ENCODE measurements around the gene SLC9A9. TPM values are rescaled to one million over a fixed set of nuclear protein-coding genes. Genes with fewer than 3 reads are reported as not detected.
A peak's percentile ranks its signal among the peaks of the same experiment; 100 is the strongest.

The SLC9A9 gene
- total and polyA plus RNA-seq, 2 donors (not counting 1 experiment from before 2014, with no cell fraction given): 14.3 to 74.0 TPM

- Histone ChIP-seq H3K4me1 (ENCODE audit: control insufficient read depth, extremely low read depth, insufficient read depth, low read length) (no peaks in the 10 kb centered on the region), H3K27me3 (ENCODE audit: control insufficient read depth, insufficient read depth, low read length) (no peaks in the 10 kb centered on the region), H3K4me2 (ENCODE audit: extremely low read depth, insufficient read depth, low read length) (no peak overlapping the region)
Observed at GRCh38 chr3:143236226-143236964, 611.9 kb downstream of the SLC9A9 start.

GRCh38 chr3:143235614-143236204, 612.6 kb downstream of the SLC9A9 start:
- H3K27me3 ChIP-seq (ENCODE audit: control insufficient read depth, insufficient read depth, low read length): no peaks in the 10 kb centered on the region
- no peak overlapping the region for H3K4me3 ChIP-seq (replicated peaks in 1 of 4; ENCODE audit: control extremely low read depth in 1 of 4, insufficient read depth in 1 of 4, low read depth in 3 of 4, low read length in 4 of 4)
- H3K36me3 ChIP-seq (ENCODE audit: control insufficient read depth, insufficient read depth, low read length): no peaks in the 10 kb centered on the region
- H3K9ac ChIP-seq (ENCODE audit: insufficient read depth, low read length): no peak overlapping the region
- no peak overlapping the region for H3K27ac ChIP-seq (ENCODE audit: insufficient read depth, low read length)
- no peaks in the 10 kb centered on the region for H4K20me1 ChIP-seq (ENCODE audit: control insufficient read depth, extremely low read depth, insufficient read depth, low read length)
- no peaks in the 10 kb centered on the region for H3K9me3 ChIP-seq (ENCODE audit: control insufficient read depth, insufficient read depth, low read depth, low read length)
- TF ChIP-seq CTCF (conservative IDR thresholded peaks at IDR 0.05 in 1 of 2, IDR thresholded peaks at IDR 0.05 in 1 of 2; ENCODE audit: low read depth in 1 of 2, low read length in 2 of 2) (no peak), EZH2 (IDR thresholded peaks at IDR 0.05; ENCODE audit: low read length, missing control alignments) (no peak)
- H3K79me2 ChIP-seq (ENCODE audit: control insufficient read depth, insufficient read depth, low read length): no peaks in the 10 kb centered on the region
- H2AFZ ChIP-seq (ENCODE audit: low read length): no peak overlapping the region
- no peaks in the 10 kb centered on the region for H3K4me1 ChIP-seq (ENCODE audit: control insufficient read depth, extremely low read depth, insufficient read depth, low read length)
- no peak for DNase-seq (ENCODE audit: low read depth in 2 of 2)
- no peak overlapping the region for H3K4me2 ChIP-seq (ENCODE audit: extremely low read depth, insufficient read depth, low read length)

More at GRCh38 chr3:143236226-143236964, 611.9 kb downstream of the SLC9A9 start:
- no peak for DNase-seq (ENCODE audit: low read depth in 2 of 2)
- Histone ChIP-seq H3K36me3 (ENCODE audit: control insufficient read depth, insufficient read depth, low read length) (no peaks in the 10 kb centered on the region), H3K4me3 (replicated peaks in 1 of 4; ENCODE audit: control extremely low read depth in 1 of 4, insufficient read depth in 1 of 4, low read depth in 3 of 4, low read length in 4 of 4) (no peak overlapping the region), H4K20me1 (ENCODE audit: control insufficient read depth, extremely low read depth, insufficient read depth, low read length) (no peaks in the 10 kb centered on the region), H3K79me2 (ENCODE audit: control insufficient read depth, insufficient read depth, low read length) (no peaks in the 10 kb centered on the region), H3K9ac (ENCODE audit: insufficient read depth, low read length) (no peak overlapping the region), H2AFZ (ENCODE audit: low read length) (no peak overlapping the region), H3K9me3 (ENCODE audit: control insufficient read depth, insufficient read depth, low read depth, low read length) (no peaks in the 10 kb centered on the region), H3K27ac (ENCODE audit: insufficient read depth, low read length) (no peak overlapping the region)
- TF ChIP-seq CTCF (conservative IDR thresholded peaks at IDR 0.05 in 1 of 2, IDR thresholded peaks at IDR 0.05 in 1 of 2; ENCODE audit: low read depth in 1 of 2, low read length in 2 of 2) (no peak), EZH2 (IDR thresholded peaks at IDR 0.05; ENCODE audit: low read length, missing control alignments) (no peak)

- no peaks in the 10 kb centered on the region for H3K27me3 ChIP-seq (ENCODE audit: control insufficient read depth, insufficient read depth, low read length)
- no peak overlapping the region for H3K27ac ChIP-seq (ENCODE audit: insufficient read depth, low read length)
- DNase-seq (ENCODE audit: low read depth in 2 of 2): peak in 1 of 2 donors; percentile 76
Observed at GRCh38 chr3:143234526-143234925, 613.7 kb downstream of the SLC9A9 start.

More at GRCh38 chr3:143234526-143234925, 613.7 kb downstream of the SLC9A9 start:
- Histone ChIP-seq H3K4me3 (replicated peaks in 1 of 4; ENCODE audit: control extremely low read depth in 1 of 4, insufficient read depth in 1 of 4, low read depth in 3 of 4, low read length in 4 of 4) (no peak overlapping the region), H3K9ac (ENCODE audit: insufficient read depth, low read length) (no peak overlapping the region), H3K4me2 (ENCODE audit: extremely low read depth, insufficient read depth, low read length) (no peak overlapping the region), H2AFZ (ENCODE audit: low read length) (no peak overlapping the region), H3K9me3 (ENCODE audit: control insufficient read depth, insufficient read depth, low read depth, low read length) (no peaks in the 10 kb centered on the region), H3K4me1 (ENCODE audit: control insufficient read depth, extremely low read depth, insufficient read depth, low read length) (no peaks in the 10 kb centered on the region), H3K36me3 (ENCODE audit: control insufficient read depth, insufficient read depth, low read length) (no peaks in the 10 kb centered on the region), H3K79me2 (ENCODE audit: control insufficient read depth, insufficient read depth, low read length) (no peaks in the 10 kb centered on the region), H4K20me1 (ENCODE audit: control insufficient read depth, extremely low read depth, insufficient read depth, low read length) (no peaks in the 10 kb centered on the region)
- TF ChIP-seq CTCF (conservative IDR thresholded peaks at IDR 0.05 in 1 of 2, IDR thresholded peaks at IDR 0.05 in 1 of 2; ENCODE audit: low read depth in 1 of 2, low read length in 2 of 2) (no peak), EZH2 (IDR thresholded peaks at IDR 0.05; ENCODE audit: low read length, missing control alignments) (no peak)

Measured in fibroblast of lung (primary cell).